Hematopoietic multipotent progenitor cell treated with erythropoietin and hydrocortisone succinate and interleukin-3 and kit ligand, for 8 days (in vitro differentiated cells): Measurements from ENCODE around the gene HLA-DMA.

Experiments used
- DNase-seq: peaks from one replicate; pipeline ENCODE4 v3.0.0-alpha.2; 2015

HLA-DMA gene

DNA sequence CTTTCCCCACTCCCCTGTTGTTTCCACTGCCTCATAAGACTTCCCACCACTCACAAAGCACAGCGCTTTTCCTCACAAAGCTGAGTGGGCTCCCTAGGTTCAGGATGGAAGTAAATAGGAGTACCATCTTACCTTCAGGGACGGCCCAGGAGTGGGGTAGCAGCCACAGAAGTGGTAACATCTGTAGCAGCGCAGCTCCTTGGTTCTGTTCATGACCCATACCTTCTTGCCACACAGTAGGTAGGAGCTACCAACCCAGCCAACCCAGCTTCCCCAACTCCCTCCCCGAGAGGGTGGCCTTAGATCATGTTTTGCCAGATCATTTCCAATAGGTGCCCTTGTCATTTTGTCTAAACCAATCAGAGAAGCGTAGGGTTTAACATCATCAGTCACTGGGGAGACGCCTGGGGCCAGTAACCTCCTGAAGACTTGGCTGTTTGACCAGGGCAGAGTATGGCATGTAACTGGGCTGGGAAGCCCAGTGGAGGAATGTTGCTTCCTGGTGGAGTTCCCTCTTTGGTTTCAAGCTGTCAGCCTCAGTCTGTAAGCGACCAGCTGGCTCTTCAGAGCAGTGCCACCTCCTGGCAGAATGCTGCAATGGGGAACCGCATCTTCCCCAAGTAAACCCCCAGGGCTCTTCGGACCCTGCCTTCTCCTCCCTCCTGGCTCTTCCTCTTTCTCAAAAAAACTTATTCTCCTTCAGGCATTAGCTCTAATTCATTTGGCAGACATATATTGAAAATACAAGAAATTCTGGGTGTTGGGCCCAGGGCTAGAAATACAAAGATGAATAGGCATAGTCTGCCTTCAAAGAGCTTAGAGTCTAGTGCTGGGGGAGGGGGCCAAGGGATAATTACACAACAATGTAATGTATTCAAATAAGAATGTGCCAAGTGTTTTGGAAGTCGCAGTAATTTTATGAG, at the start of gene HLA-DMA:
Gene HLA-DMA, minus strand, starts transcription at position 281 of the 923 bp plus-strand sequence. Its CDS starts 61 bp downstream, at position 220.
- peak; percentile 95 for DNase-seq

DNA sequence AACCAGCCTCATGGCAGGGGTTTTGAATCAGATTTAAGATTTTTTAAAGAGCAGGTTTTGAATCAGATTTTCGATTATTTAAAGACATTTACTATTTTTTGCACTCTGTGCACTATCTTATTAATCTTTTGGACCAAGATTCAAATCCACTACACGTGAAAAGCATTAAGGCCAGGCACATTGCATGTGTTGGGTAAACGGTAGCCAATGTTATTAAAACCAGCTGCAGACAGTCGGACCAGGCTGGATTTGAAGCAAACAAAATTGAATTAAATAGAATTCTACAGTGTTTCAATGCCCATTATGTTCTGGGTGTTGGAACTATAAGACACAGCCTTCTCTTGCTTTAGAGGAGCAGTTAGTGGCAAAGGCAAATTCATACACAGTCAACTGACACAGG, 48.8 kb upstream of the HLA-DMA start:
- no peak for DNase-seq

DNA sequence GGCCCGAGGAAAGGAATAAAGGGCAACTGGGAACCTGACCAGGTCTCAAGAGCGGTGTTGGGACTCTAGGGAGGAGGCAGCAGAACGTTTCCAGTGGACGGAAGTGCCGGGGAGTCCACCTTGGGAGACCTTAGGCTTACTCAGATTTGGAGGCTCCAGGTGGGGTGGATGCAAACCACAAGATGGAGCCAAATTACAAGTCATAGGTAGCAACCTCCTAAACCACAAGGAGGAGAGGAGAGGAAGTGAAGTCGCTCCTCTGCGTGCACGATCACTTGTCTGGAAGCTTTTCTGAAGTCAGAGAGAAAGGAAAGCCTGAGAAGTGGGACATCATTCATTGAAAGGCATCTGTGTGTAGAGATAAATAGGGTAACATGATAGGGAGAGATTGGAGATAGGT, 47.2 kb upstream of the HLA-DMA start:
- DNase-seq = peak; percentile 18

DNA sequence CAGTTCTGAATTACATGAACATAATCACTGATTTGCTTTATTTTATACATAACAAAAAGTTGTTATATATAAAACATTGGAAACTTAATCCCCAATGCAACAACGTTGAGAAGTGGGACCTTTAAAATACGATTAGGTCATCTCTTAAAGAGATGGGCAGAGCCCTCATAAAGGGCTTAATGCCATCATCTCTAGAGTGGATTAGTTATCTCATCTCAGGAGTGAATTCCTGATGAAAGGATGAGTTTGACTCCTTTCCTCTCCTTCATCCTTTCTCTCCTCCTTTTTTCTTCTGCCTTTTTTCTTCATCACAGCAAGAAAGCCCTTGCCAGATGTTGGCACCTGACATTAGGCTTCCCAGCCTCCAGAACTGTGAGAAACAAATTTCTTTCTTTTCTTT, 42.6 kb upstream of the HLA-DMA start:
- DNase-seq = no peak

DNA sequence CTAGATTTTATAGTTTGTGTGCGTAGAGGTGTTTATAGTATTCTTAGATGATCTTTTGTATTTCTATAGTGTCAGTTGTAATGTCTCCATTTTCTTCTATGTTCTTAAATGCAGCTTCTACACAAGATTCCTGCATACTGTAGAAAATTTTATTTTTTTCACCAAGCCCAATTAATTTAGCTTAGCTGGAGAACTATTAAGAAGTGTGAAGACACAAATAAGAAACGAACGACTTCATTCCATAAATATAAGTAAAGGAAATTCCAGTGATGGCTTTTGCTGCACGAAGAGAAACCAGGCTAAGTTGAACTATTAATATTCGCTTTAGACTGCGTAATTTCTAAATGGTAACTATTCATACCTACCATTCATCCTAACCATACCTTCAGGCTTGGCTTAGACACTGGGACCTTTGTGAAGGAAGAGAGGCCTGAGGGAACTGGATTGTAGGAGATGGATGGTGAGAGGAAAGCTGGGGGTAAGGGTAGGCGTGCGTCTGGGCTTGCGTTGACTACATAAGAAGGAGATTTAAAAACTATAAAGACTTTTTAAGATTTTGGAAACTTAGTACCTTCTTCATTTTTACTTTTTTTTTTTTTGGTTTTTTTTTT, 40.6 kb upstream of the HLA-DMA start:
- DNase-seq = no peak

DNA sequence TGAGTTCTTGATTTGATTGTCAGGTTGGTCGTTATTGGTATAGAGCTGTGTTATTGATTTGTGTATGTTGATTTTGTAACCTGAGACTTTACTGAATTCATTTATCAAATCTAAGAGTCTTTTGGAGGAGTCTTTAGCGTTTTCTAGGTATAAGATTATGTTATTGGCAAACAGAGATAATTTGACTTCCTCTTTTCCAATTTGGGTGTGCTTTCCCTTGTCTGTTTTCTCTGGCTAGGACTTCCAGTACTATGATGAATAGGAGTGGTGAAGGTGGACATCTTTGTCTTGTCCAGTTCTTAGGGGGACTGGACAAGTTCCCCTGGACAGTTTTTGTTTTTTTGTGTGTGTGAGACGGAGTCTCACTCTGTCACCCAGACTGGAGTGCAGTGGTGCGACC, 39.1 kb upstream of the HLA-DMA start:
- DNase-seq = no peak

DNA sequence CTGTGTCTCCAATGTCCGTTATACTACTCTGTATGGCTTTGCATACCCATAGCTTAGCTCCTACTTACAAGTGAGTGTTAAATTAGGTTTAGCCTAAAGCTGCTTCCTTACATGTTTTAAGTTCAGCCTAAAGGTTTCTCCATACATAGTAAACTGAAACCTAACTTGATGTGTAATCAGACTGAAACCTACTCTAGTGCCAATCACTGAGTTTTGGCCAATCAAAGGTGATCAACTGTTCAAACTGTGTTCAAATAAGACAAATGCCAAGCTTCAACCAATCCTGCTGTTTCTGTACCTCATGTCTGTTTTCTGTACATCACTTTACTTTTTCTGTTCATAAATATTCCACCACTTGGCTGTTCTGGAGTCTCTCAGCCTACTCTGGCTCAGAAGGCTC, 36.5 kb upstream of the HLA-DMA start:
- no peak for DNase-seq

DNA sequence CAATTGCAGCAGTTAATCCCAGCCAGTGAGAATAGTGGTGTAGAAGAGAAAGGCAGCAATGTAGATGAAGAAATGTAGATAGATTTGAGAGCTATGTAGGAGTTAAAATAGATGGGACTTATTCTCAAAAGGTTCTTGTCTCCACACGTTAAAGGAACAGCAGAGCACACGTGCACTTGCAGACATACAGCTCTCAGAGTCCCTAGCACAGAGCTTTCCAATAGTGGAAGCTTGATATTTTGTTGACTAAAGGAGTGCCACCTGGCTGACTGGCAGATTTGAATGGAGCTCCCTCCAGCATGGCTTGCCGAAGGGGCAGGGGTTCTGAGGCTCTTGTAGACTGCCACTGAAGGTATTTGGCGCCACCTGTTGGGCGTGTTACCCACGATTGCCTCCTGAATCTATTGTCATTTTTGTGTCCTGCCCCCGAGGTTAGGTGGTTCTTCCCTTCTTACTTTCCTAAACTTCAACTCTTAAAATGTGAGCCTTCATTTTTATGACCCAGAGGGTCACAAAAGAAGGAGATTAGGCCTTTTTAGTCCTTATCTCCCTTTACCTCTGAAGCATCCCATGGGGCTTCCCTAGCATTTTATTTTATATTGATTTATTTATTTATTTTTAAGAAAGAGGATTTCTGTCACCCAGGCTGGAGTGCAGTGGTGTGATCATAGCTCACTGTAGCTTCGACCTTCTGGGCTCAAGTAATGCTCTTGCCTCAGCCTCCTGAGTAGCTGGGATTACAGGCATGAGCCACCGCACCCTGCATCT, 31.9 kb upstream of the HLA-DMA start:
- DNase-seq = peak; percentile 90

DNA sequence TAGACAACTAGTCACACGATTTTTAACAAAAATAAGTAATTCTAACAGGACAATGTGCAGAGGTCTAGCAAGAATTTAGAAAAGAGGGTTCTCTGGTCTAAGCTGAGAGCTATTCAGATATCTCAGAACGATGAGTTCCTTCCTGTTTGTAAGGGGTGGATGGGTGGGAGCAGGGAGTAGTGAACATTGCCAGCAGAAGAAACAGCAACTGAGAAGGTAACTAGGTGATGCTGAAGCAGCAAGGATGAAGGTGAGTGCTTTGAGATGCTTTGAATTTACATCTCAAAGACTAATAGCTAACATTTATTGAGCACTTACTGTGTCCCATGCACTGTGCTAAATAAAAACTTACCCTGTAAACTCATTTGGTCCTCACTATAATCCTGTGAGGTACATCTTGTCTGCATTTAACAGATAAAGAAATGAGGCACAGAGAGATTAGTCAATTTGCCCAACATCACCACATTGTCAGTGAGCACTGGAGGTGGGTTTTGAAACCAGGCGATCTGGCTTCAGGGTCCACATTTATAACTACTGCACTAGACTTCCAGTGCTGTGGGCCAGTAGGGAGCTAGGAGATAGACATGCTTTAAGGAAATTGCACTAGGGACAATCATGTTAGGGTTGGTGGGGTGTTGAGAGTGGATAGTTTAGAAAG, 31.2 kb upstream of the HLA-DMA start:
- DNase-seq = peak; percentile 69

DNA sequence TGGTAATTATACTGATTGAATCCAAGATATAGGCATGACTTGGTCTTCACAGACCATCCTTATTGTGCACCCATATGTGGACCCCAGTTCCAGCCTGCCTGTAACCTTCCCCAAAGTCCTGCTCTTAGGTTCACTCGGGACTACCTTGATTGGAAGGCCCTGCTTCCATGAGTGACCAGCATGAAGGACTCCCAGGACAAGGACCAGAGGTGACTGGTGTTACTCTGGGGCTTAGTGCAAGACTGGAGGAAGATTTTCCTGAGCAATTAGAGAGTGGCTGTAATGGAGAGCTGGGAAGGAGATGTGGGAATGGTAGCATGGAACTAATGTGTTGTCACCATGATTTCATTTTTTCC, 30.6 kb upstream of the HLA-DMA start:
- no peak for DNase-seq

DNA sequence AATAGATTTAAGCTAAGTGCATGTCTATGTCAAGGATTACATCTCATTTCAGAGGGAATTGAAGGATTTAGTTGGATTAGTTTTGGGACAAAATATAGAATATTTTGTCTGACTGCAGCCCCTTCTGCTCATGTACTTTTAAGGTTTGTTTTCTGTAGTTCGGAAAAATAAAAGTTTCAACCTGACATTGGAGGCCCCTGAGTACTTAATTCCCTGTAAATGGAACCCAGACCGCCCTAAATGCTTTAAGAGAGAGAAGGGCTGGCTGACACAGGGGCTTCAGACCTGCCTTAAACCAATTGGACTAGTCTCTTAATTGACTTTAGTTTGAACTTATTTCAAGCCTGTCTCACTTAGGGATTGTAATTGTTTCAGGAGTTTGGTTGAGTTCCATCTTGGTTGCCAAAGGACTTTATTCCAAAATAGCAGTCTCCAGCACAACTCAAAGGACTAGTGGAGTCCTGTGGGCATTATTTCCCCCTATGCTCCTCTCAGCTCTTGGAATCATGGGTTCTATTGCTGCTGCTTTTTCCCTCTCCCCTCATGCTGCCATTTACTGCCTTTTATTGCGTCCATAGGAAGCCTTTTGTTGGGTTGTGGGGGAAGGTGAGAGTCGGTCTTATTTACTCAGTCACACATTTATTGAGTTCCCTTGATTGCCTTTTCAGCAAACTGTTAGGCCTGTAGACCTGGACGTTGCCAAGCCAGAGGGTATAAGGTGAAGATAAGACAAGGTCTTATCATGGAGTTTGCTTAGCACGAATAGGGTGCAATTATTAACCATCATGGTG, 30.0 kb upstream of the HLA-DMA start:
- DNase-seq = peak; percentile 50

DNA sequence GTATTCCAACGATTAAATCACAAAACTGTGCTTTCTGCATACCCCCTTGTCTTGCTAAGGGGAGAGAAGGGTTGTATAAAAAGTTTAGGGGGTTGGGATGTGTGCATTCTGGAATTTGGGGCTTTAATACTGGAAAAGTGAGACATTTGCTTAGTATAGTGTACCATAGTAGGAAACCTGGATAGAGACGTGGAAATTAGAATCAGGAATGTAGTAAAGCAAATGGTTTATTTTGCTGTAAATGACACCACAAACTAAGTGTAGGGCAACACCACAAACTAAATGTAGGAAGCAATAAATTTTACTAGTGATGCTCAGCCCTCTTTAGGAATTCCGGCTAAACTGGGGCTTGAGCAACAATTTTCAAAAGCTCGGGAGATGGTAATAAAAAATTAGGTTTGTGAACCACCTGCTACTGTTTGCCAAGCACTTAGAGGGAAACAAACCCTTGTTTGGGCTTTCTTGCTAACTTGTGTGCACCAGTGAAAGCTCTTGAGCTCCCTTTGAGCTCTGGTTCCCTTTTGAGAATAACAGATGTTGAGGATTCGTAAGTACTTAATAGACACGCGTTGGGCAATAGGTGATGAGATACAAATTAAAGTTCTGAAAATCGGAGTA, 29.3 kb upstream of the HLA-DMA start:
- DNase-seq = peak; percentile 38

DNA sequence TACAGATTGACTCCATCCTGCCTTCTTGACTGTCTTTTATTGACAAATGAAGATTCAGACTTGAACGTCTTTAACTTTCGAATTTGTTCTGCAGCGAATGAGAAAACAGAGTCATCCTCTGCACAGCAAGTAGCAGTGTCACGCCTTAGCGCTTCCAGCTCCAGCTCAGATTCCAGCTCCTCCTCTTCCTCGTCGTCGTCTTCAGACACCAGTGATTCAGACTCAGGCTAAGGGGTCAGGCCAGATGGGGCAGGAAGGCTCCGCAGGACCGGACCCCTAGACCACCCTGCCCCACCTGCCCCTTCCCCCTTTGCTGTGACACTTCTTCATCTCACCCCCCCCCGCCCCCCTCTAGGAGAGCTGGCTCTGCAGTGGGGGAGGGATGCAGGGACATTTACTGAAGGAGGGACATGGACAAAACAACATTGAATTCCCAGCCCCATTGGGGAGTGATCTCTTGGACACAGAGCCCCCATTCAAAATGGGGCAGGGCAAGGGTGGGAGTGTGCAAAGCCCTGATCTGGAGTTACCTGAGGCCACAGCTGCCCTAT, 27.7 kb upstream of the HLA-DMA start:
- DNase-seq = no peak

DNA sequence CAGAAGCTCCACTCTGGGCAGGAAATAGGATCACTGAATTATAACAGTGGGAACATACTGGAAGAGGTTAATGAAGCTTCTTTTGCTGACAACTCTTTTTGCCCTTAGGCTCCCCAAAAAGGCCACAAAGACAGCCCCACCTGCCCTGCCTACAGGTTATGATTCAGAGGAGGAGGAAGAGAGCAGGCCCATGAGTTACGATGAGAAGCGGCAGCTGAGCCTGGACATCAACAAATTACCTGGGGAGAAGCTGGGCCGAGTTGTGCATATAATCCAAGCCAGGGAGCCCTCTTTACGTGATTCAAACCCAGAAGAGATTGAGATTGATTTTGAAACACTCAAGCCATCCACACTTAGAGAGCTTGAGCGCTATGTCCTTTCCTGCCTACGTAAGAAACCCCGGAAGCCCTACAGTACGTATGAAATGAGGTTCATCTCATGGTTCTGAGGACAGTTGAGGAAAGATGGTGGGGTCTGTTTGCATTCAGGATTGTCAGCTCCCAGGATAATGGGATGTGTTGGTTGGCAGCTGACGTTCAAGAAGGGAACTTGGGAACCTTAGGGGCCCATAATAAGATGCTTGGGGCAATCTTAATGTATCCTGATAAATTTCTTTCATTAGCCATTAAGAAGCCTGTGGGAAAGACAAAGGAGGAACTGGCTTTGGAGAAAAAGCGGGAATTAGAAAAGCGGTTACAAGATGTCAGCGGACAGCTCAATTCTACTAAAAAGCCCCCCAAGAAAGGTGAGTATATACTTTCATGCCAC, 27.0 kb upstream of the HLA-DMA start:
- no peak for DNase-seq

DNA sequence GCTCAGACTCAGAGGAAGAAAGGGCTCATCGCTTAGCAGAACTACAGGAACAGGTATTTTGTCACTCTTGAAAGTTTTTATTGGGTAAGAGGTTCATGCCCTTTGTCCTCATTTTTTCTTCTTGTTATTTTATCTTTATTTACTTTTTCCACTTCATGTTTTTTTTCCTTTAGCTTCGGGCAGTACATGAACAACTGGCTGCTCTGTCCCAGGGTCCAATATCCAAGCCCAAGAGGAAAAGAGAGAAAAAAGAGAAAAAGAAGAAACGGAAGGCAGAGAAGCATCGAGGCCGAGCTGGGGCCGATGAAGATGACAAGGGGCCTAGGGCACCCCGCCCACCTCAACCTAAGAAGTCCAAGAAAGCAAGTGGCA, 25.0 kb upstream of the HLA-DMA start:
- no peak for DNase-seq

DNA sequence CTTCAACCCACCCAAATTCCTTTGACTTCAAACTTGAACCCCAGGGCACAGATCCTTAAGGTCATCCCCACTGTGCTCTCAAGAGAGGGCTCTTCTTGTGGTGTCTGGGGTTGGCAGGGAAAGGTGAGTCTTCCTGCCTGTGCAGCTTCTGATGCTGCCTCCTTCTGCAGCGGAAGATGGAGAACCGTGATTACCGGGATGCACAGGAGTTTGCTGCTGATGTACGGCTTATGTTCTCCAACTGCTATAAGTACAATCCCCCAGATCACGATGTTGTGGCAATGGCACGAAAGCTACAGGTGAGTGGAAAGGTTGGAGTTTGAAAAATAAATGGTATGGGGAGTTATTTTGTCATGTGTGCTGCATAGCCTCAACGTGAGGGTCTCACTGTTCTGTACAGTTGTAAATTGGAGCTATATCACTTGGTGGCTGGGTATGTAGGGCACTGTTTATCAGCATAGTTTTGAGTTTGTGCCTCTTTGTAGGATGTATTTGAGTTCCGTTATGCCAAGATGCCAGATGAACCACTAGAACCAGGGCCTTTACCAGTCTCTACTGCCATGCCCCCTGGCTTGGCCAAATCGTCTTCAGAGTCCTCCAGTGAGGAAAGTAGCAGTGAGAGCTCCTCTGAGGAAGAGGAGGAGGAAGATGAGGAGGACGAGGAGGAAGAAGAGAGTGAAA, 24.5 kb upstream of the HLA-DMA start:
- DNase-seq = no peak

DNA sequence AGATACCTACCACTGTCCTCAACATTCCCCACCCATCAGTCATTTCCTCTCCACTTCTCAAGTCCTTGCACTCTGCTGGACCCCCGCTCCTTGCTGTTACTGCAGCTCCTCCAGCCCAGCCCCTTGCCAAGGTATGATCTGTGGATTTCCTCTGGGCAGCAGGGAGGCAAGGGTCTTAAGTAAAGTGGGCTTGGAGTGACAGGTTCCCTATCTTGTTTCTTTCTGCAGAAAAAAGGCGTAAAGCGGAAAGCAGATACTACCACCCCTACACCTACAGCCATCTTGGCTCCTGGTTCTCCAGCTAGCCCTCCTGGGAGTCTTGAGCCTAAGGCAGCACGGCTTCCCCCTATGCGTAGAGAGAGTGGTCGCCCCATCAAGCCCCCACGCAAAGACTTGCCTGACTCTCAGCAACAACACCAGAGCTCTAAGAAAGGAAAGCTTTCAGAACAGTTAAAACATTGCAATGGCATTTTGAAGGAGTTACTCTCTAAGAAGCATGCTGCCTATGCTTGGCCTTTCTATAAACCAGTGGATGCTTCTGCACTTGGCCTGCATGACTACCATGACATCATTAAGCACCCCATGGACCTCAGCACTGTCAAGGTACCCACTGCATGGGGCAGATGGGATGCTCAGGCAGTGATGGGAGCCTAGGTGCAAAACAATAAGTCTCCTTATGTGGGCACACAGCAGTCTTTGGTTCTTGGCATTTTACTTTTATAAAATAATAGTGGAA, 23.6 kb upstream of the HLA-DMA start:
- no peak for DNase-seq

DNA sequence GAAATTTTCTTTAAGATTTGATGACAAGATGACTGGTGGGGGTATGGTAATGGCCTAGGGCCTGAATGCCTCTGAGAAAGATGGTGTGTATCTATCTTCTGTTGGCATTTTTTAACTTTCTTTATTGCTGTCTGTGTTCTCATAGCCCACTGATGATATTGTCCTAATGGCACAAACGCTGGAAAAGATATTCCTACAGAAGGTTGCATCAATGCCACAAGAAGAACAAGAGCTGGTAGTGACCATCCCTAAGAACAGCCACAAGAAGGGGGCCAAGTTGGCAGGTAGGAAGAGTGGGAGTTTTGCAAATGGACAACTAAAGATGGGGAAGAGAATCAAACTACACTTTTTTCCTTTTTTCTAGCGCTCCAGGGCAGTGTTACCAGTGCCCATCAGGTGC, 23.0 kb upstream of the HLA-DMA start:
- no peak for DNase-seq

DNA sequence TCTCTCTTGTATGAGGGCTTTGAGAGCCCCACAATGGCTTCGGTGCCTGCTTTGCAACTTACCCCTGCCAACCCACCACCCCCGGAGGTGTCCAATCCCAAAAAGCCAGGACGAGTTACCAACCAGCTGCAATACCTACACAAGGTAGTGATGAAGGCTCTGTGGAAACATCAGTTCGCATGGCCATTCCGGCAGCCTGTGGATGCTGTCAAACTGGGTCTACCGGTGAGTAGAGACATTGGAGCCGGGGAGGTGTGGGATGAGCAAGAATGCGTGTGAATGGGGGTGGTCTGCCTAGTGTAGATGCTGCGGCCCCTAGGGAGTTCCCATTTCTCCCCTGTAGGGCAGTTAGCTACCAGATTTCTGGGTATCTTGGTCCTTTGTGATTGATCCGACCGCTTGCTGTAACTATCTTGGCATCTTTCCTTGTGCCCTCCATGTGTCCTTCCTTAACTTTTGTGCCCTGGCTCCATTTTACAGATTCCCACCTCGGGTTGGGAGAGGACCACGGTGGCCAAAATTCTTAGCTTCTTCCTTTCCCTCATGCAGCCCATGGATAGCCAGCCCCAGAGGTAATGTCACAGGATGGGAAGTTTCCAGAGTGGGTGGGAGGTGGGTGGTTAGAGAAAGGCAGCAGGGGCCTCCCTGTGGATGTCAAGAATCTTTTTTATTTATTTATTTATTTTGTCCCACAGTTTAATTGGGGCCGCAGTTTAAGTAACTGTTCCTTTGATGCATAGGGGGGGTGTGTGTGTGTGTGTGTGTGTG, 21.8 kb upstream of the HLA-DMA start:
- DNase-seq = no peak
